ENCODE results near the gene CYRIA.

GRCh38 chr2:16657671-16658070, 8.0 kb downstream of the CYRIA start:
- TF ChIP-seq CTCF (IDR thresholded peaks at IDR 0.05) (no peak), POLR2A (IDR thresholded peaks at IDR 0.05) (no peak)
